Skeletal muscle tissue (tissue), 5 donors: ENCODE measurements around the gene EID2. TPM values are rescaled to one million over a fixed set of nuclear protein-coding genes. Genes with fewer than 3 reads are reported as not detected.
A peak's percentile ranks its signal among the peaks of the same experiment; 100 is the strongest.

Experiments
- H3K27ac ChIP-seq: one replicate; pipeline ENCODE4 v1.7.0; 2013; ENCODE audit warnings: mild to moderate bottlenecking, low read depth, low read length, inconsistent platforms
- H3K27me3 ChIP-seq, 3 donors: one replicate each; pipeline ENCODE4 v1.7.0; 2013; ENCODE audit warnings: low read length in 3 of 3; ENCODE audit not compliant: control insufficient read depth in 3 of 3, insufficient read depth in 3 of 3
- H3K36me3 ChIP-seq, 3 donors: one replicate each; pipeline ENCODE4 v1.7.0; 2013; ENCODE audit warnings: low read length in 3 of 3; ENCODE audit not compliant: control insufficient read depth in 3 of 3, insufficient read depth in 3 of 3
- H3K4me1 ChIP-seq, 3 donors: one replicate each; pipeline ENCODE4 v1.7.0; 2013; ENCODE audit warnings: low read length in 3 of 3, mild to moderate bottlenecking in 3 of 3; ENCODE audit not compliant: control insufficient read depth in 3 of 3, insufficient read depth in 3 of 3
- H3K4me3 ChIP-seq, 3 donors: one replicate each; pipeline ENCODE4 v1.7.0; 2013; ENCODE audit warnings: low read length in 3 of 3
- H3K9ac ChIP-seq, 3 donors: one replicate each; pipeline ENCODE4 v1.7.0; 2013; ENCODE audit warnings: low read length in 3 of 3, mild to moderate bottlenecking in 3 of 3, moderate library complexity in 2 of 3, low read depth in 1 of 3
- H3K9me3 ChIP-seq, 3 donors: one replicate each; pipeline ENCODE4 v1.7.0; 2013; ENCODE audit warnings: low read length in 3 of 3; ENCODE audit not compliant: control insufficient read depth in 3 of 3
- small RNA-seq: library from RNA; depleted of rRNA; stranded (forward); fragments of <200 nt; gene quantifications from one replicate; pipeline ENCODE3, GENCODE V24; 2014
- total RNA-seq: library from RNA; depleted of rRNA; stranded (reverse); fragments of >200 nt; gene quantifications from one replicate; pipeline ENCODE4 v1.2.3, GENCODE V29; 2014
- donor health status: Osteomylitis.

Gene EID2
- total RNA-seq, 1 donor from 2014 or later, result 6.8 TPM

DNA sequence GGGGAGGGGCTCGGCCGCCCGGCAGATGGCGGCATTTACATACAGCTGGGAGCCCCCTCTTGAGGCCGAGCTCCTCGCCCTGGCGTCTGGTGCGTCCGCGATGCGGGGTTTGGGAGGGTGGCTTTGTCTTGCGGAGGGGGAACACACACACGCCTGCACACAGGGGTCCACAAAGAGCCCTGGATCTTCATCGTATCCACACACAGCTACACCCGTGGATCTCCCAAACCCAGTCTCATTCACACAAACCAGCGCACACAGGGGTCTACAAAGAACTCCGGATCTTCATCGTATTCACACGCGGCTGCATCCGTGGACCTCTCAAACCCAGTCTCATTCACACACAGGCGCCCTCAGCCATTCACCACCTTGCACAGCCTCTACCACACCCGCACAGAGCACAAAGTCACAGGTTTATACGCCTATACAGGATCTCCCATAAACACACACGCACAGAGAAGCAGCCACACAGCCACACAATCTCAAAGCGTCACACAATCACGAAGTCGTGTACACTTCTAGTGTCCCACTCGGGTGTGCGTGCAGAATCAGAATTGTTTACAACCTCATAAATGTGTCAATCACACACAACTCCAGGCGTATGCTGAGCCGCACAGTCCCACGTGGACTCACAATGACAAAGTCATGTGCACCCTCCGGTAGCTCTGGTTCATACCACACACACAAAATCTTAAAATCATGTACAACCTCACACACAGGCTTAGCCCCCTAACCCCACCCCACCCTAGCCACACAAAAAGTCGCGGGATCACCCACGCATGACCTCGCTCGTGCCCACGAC, 41.8 kb downstream of the EID2 start:
- peaks cover 0 to 14% (median 8%) of the 10 kb centered on the region in 3 donors for H3K4me1 ChIP-seq
- peaks cover 43 to 56% (median 54%) of the 10 kb centered on the region in 3 donors for H3K27me3 ChIP-seq
- H3K27ac ChIP-seq, result no peak overlapping the region
- peak overlapping the region in 1 of 3 donors; percentile 25 for H3K9ac ChIP-seq
- H3K36me3 ChIP-seq, result no peaks in the 10 kb centered on the region
- no peaks in the 10 kb centered on the region for H3K9me3 ChIP-seq
- H3K4me3 ChIP-seq, result peak overlapping the region in 1 of 3 donors; percentile 41

GRCh38 chr19:39497701-39497995, 42.3 kb downstream of the EID2 start:
- no peak overlapping the region for H3K4me3 ChIP-seq
- no peaks in the 10 kb centered on the region for H3K36me3 ChIP-seq
- no peak overlapping the region for H3K9ac ChIP-seq
- H3K27ac ChIP-seq, result no peak overlapping the region
- H3K9me3 ChIP-seq, result no peaks in the 10 kb centered on the region
- H3K27me3 ChIP-seq, result peaks cover 41 to 50% (median 49%) of the 10 kb centered on the region in 3 donors
- H3K4me1 ChIP-seq, result peaks cover 0 to 12% (median 8%) of the 10 kb centered on the region in 3 donors

DNA sequence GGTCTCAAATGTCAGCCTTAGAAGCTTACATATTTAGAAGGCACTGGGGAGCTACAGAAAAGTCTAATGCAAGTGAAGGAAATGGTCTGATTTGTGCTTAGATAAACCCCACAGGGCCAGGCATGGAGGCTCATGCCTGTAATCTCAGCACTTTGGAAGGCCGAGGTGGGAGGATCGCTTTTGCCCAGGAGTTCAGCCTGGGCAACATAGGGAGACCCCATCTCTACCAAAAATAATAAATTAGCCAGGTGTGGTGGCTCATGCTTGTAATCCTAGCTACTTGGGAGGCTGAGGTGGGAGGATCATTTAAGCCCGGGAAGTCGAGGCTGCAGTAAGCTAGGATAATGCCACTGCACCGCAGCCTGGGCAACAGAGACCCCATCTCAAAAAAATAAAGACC, 43.9 kb downstream of the EID2 start:
- H3K4me3 ChIP-seq, result no peak overlapping the region
- no peaks in the 10 kb centered on the region for H3K9me3 ChIP-seq
- no peak overlapping the region for H3K9ac ChIP-seq
- H3K27ac ChIP-seq, result no peak overlapping the region
- H3K36me3 ChIP-seq, result peaks cover 0 to 4% (median 0%) of the 10 kb centered on the region in 3 donors
- peaks cover 34 to 47% (median 46%) of the 10 kb centered on the region in 3 donors for H3K27me3 ChIP-seq
- H3K4me1 ChIP-seq, result peaks cover 0 to 12% (median 8%) of the 10 kb centered on the region in 3 donors

DNA sequence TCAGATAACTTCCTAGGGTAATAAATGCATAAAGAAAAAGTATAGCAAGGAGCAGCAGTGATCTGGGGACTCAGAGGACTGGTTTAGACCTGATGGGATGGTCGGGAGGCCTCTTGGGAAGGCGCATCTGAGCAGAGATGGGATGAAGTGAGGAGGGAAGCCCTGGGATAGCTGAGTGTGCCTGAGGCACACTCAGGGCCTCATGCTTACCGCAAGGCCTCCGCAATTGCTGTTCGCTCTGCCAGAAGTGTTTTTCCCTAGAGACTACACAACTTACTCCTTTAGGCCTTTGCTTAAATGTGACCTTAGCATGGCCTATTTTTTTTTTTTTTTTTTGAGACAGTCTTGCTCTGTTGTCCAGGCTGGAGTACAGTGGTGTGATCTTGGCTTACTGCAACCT, 45.3 kb downstream of the EID2 start:
- no peak overlapping the region for H3K4me3 ChIP-seq
- H3K27me3 ChIP-seq, result peaks cover 23 to 36% (median 34%) of the 10 kb centered on the region in 3 donors
- H3K9me3 ChIP-seq, result no peaks in the 10 kb centered on the region
- H3K9ac ChIP-seq, result no peak overlapping the region
- H3K27ac ChIP-seq, result no peak overlapping the region
- peaks cover 0 to 12% (median 8%) of the 10 kb centered on the region in 3 donors for H3K4me1 ChIP-seq
- H3K36me3 ChIP-seq, result peaks cover 5 to 12% (median 8%) of the 10 kb centered on the region in 3 donors

DNA sequence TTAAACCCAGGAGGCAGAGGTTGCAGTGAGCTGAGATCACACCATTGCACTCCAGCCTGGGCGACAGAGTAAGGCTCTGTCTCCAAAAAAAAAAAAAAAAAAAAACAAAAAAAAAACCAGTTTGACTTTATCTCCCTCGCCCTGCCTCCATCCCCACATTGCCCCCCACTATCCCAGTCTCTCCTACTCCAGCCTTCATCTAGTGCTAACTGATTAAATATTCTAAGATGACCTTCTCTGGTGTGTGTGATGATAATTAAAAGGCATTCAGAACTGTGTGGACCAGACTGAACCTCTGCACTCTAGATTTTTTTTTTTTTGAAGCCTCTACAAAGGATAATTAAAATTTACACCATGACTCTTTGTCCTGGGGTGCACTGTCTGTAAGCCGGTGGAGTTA, 47.2 kb downstream of the EID2 start:
- H3K9ac ChIP-seq, result no peak overlapping the region
- H3K27me3 ChIP-seq, result peaks cover 9 to 19% (median 17%) of the 10 kb centered on the region in 3 donors
- H3K4me3 ChIP-seq, result no peak overlapping the region
- H3K9me3 ChIP-seq, result no peaks in the 10 kb centered on the region
- no peak overlapping the region for H3K27ac ChIP-seq
- H3K36me3 ChIP-seq, result peaks cover 23 to 28% (median 26%) of the 10 kb centered on the region in 3 donors
- H3K4me1 ChIP-seq, result peaks cover 0 to 1% (median under 1%) of the 10 kb centered on the region in 3 donors

- H3K36me3 ChIP-seq, result peaks cover 24 to 29% (median 27%) of the 10 kb centered on the region in 3 donors
- H3K27me3 ChIP-seq, result peaks cover 9 to 13% (median 12%) of the 10 kb centered on the region in 3 donors
- H3K9ac ChIP-seq, result no peak overlapping the region
- H3K4me1 ChIP-seq, result no peaks in the 10 kb centered on the region
- H3K27ac ChIP-seq, result no peak overlapping the region
- no peak overlapping the region for H3K4me3 ChIP-seq
- no peaks in the 10 kb centered on the region for H3K9me3 ChIP-seq
Observed at GRCh38 chr19:39492225-39492624, 47.7 kb downstream of the EID2 start.

DNA sequence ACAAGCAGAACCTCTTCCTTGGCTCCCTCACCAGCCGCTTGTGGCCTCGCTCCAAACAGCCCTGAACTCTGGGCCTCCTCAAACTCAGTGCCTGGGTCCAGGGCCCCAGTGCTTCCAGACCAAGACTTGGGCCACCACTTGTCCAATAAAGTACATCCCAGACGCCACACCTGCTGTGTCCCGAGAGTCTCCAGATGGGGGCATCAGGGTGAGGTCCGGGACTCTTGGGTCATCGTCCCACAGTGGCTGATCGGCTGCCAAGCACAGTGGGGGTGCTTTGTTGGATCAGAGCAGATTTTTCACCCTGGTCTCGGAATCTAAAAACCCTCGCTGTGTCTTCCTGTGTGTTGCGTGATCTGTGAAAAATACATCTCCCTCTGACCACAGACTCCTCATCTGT, 50.2 kb downstream of the EID2 start:
- H3K27ac ChIP-seq, result no peak overlapping the region

More for the DNA sequence above, 50.2 kb downstream of the EID2 start:
- Histone ChIP-seq H3K9ac (no peak overlapping the region), H3K9me3 (no peaks in the 10 kb centered on the region), H3K36me3 (peaks cover 41 to 43% (median 42%) of the 10 kb centered on the region in 3 donors), H3K4me3 (no peak overlapping the region), H3K4me1 (no peaks in the 10 kb centered on the region), H3K27me3 (no peaks in the 10 kb centered on the region)

Small RNAs within 50 kb of the gene (small RNA-seq; reads per million reads assigned to genes)
- not detected for gene RPS29P24

Other genes starting within 250 kb of the EID2 start
- gene IFNL1, start 243.8 kb downstream of the EID2 start, total RNA-seq, result not detected
- 0.52 TPM for gene LRFN1, start 219.3 kb downstream of the EID2 start, total RNA-seq
- gene GMFG, start 204.1 kb downstream of the EID2 start, total RNA-seq, result 20.9 TPM
- 22.4 TPM for gene SAMD4B, start 197.7 kb downstream of the EID2 start, total RNA-seq
- 25.1 TPM for gene PAF1, start 149.1 kb downstream of the EID2 start, total RNA-seq
- 9.4 TPM for gene MED29, start 148.8 kb downstream of the EID2 start, total RNA-seq
- gene ZFP36, start 133.3 kb downstream of the EID2 start, total RNA-seq, result 3.1 TPM
- gene PLEKHG2, start 127.5 kb downstream of the EID2 start, total RNA-seq, result 15.7 TPM
- 128 TPM for gene RPS16, start 104.2 kb downstream of the EID2 start, total RNA-seq
- gene SUPT5H, start 94.6 kb downstream of the EID2 start, total RNA-seq, result 40.7 TPM
- gene TIMM50, start 59.3 kb downstream of the EID2 start, total RNA-seq, result 40.7 TPM
- not detected for gene DLL3, start 41.2 kb downstream of the EID2 start, total RNA-seq
- gene SELENOV, start 25.0 kb downstream of the EID2 start, total RNA-seq, result not detected
- 2.6 TPM for gene EID2B, start 7.3 kb downstream of the EID2 start, total RNA-seq
- gene LGALS13, start 62.4 kb upstream of the EID2 start, total RNA-seq, result not detected
- gene LGALS16, start 115.8 kb upstream of the EID2 start, total RNA-seq, result not detected
- gene LGALS14, start 164.3 kb upstream of the EID2 start, total RNA-seq, result not detected
- 5.7 TPM for gene CLC, start 197.9 kb upstream of the EID2 start, total RNA-seq
- gene LEUTX, start 238.7 kb upstream of the EID2 start, total RNA-seq, result not detected